Thyroid gland (tissue), 4 donors: ENCODE data around the gene DLGAP4.

Source experiments
- CTCF ChIP-seq, 6 experiments: fragments of 200-600 bp in 3 of 6; fragments of 450-650 bp in 3 of 6; sonication (generic) in 3 of 6; IDR thresholded peaks; one replicate each; pipeline ENCODE4 v1.5.1; 2016 to 2019; ENCODE audit warnings: antibody characterized with exemption in 6 of 6, mild to moderate bottlenecking in 2 of 6, inconsistent platforms in 1 of 6, moderate library complexity in 1 of 6
- POLR2A ChIP-seq, 2 donors: fragments of 450-650 bp; IDR thresholded peaks; one replicate each; pipeline ENCODE4 v1.6.1; 2017; ENCODE audit warnings: antibody characterized with exemption in 2 of 2, mild to moderate bottlenecking in 2 of 2, moderate library complexity in 1 of 2

GRCh38 chr20:36355469-36356171 is 49.5 kb downstream of the DLGAP4 start:
- TF ChIP-seq POLR2A (IDR thresholded peaks at IDR 0.05) (no peak), CTCF (IDR thresholded peaks at IDR 0.05) (no peak)
